K562 treated with DMSO at 1 percent for 24 hours (cell line): ENCODE data around the gene AP1S2. TPM values are rescaled to one million over a fixed set of nuclear protein-coding genes. Genes with fewer than 3 reads are reported as not detected.

Source experiments
- total RNA-seq: library from RNA; unstranded; fragments of 300-600 nt; gene quantifications from 2 replicates; pipeline ENCODE4 v1.2.3, GENCODE V29; 2022; ENCODE audit warnings: low read depth; ENCODE audit not compliant: insufficient read depth

The AP1S2 gene
- 20.1 and 28.3 TPM in 2 replicates for total RNA-seq

DNA sequence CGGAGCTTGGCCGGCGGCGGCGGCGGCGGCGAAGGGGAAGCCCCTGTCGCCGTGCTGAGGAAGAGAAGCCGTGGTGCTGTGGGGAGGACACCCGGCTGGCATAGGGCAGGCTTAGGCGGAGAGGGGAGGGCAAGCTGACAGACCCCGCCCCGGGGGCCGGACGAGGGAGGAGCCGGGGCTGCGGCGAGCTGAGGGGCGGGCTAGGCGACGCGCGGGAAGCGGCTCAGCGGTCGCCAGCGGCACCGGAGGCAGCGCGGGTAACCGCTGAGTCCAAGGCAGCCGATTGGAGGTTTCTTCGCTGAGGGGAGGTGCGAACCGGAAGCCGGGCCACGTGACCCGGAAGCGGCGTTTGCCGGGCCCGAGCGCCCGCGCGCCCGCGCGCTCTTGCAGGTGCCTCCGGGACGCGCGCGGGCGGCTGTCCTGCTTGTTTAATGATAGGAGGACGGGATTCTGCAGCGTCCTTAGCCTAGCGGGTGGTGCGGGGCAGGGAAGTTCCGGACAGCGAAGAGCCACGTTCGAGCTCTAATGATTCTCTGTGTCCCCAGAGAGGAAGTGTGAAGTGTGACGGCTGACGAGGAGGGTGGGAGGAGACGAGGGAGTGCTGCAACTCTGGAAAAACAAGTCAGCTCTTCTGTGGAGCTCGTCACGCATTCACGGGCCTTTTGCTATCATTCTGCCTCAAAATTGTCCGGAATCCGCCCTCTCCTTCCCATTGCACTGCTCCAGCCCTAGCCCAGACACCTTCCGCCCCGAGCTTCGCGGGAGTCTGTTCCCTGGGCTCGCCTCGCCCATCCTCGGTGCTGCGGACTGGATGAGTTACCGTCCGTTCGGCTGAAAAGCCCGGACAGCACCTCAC is at the start of gene AP1S2:
AP1S2 (minus strand) TSS at position 102 of the 856 bp plus-strand sequence. CDS start 2,289 bp downstream, outside the sequence.

DNA sequence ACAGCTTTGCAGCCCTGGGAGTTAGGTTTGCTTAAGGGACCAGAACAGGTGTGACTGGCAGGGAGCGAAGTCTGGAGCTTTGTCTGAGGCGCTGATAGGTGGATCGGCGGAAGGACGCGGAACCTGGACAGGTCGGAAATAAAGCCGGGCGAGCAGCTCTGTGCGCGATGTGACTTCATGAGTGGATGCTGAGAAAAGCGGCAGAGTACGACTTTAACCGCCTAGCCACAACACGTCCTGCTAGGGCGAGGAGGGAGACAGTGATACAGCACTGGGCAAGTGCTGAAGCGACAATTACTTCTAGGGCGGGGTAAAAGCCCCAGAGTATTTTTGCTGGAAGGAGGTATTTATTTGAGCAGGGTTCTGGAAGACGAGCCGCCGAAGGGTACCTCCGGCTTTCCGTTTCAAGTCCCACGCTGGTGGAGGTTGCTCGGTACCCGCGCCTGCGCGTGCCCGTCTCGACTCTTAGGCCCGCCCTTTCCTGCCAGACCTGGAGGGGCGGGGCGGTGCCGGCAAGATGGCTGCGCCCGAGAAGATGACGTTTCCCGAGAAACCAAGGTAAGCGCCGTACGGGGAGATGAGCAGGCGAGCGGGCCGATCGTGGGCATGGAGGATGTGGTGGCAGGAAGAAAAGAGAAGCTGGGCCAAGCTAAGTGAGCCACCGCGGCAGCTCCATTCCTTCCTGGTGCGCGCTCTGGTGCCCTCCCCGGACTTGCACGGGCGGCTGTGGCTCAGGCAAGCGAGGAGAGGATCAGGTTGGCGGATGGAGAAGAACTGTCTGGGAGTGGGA is 64.4 kb downstream of the AP1S2 start, which contains the start of gene ZRSR2:
ZRSR2 (plus strand) TSS at position 506 of the 790 bp plus-strand sequence; CDS start at position 518, 12 bp downstream.

Other genes starting within 250 kb of the AP1S2 start
- not detected in 2 replicates for gene CLTRN, start 190.0 kb downstream of the AP1S2 start, total RNA-seq
- gene CA5B, start 116.5 kb downstream of the AP1S2 start, total RNA-seq = 0.51 and 0.73 TPM in 2 replicates
- 12.5 and 15.3 TPM in 2 replicates for gene ZRSR2, start 64.3 kb downstream of the AP1S2 start, total RNA-seq